A673 (cell line): ENCODE measurements around the gene CDPF1. TPM values are rescaled to one million over a fixed set of nuclear protein-coding genes. Genes with fewer than 3 reads are reported as not detected.
"Not testable (repeated sequence)": the region's sequence is repeated elsewhere in the genome, so short reads cannot be mapped to it uniquely, and the experiment has no call there.

Experiments
- BruUV-seq: library from RNA; stranded (reverse); fragments of 400-500 nt; replicated peaks from 2 replicates; lab custom pipeline; 2021; lab: Mats Ljungman, UMichigan
- CTCF ChIA-PET: fragments of 300-600 bp; sonication (Branson Sonifier 250); formaldehyde crosslinking; loops from one replicate; lab custom pipeline; 2022; ENCODE audit warnings: antibody characterized with exemption; lab: Charles Lee
- POLR2A ChIA-PET: fragments of 300-600 bp; sonication (Branson Sonifier 250); formaldehyde crosslinking; loops from one replicate; lab custom pipeline; 2022; ENCODE audit warnings: antibody characterized with exemption; ENCODE audit not compliant: low non-redundant PET; lab: Charles Lee
- DNase-seq: peaks from one replicate; pipeline ENCODE4 v3.0.0-alpha.2; 2015; ENCODE audit warnings: low spot score
- H3K27ac ChIP-seq: fragments of 200-600 bp; sonication (generic); 2 replicates; pipeline ENCODE4 v1.5.1; 2016; ENCODE audit warnings: mixed run types, low read depth, mild to moderate bottlenecking, mixed read lengths, antibody characterized with exemption, low read length; ENCODE audit not compliant: poor library complexity, severe bottlenecking
- H3K27me3 ChIP-seq: fragments of 200-600 bp; sonication (generic); replicated peaks from 2 replicates; pipeline ENCODE4 v1.6.1; 2017; ENCODE audit warnings: mixed run types, low read depth, mild to moderate bottlenecking, mixed read lengths, antibody characterized with exemption, low read length; ENCODE audit not compliant: insufficient read depth, poor library complexity
- H3K36me3 ChIP-seq: fragments of 200-600 bp; sonication (generic); 2 replicates; pipeline ENCODE4 v1.6.1; 2016; ENCODE audit warnings: mixed run types, mild to moderate bottlenecking, mixed read lengths, antibody characterized with exemption, low read length; ENCODE audit not compliant: insufficient read depth, poor library complexity, severe bottlenecking
- H3K4me1 ChIP-seq: fragments of 200-600 bp; sonication (generic); 2 replicates; pipeline ENCODE4 v1.6.1; 2017; ENCODE audit warnings: mixed run types, mild to moderate bottlenecking, mixed read lengths, antibody characterized with exemption, low read length; ENCODE audit not compliant: insufficient read depth, poor library complexity, severe bottlenecking
- H3K4me3 ChIP-seq: fragments of 200-600 bp; sonication (generic); 2 replicates; pipeline ENCODE4 v1.5.1; 2016; ENCODE audit warnings: low read depth, mixed run types, mild to moderate bottlenecking, mixed read lengths, low read length; ENCODE audit not compliant: poor library complexity, severe bottlenecking
- H3K9me3 ChIP-seq: fragments of 200-600 bp; sonication (generic); 2 replicates; pipeline ENCODE4 v1.6.1; 2016; ENCODE audit warnings: mixed run types, low read depth, mild to moderate bottlenecking, mixed read lengths, antibody characterized with exemption, low read length; ENCODE audit not compliant: poor library complexity, severe bottlenecking
- CTCF ChIP-seq: fragments of 300-800, 200-600 bp; sonication (generic); conservative IDR thresholded peaks from 2 replicates; pipeline ENCODE4 v1.5.1; 2017; ENCODE audit warnings: low read depth, mild to moderate bottlenecking, antibody characterized with exemption, low read length, moderate library complexity, mixed read lengths
- EZH2 ChIP-seq: fragments of 200-600 bp; sonication (generic); IDR thresholded peaks from 2 replicates; pipeline ENCODE4 v1.6.1; 2017; ENCODE audit warnings: borderline replicate concordance, low read depth, mild to moderate bottlenecking, mixed read lengths, antibody characterized with exemption, low read length; ENCODE audit not compliant: poor library complexity, severe bottlenecking
- intact Hi-C: fragments of 100-400 bp; cut with micrococcal nuclease; formaldehyde crosslinking; loops from one replicate; pipeline ENCODE4 v1.10.0; 2022; ENCODE audit not compliant: unreplicated experiment
- total RNA-seq: library from RNA; stranded (reverse); gene quantifications from 2 replicates; pipeline ENCODE4 v1.2.3, GENCODE V29; 2021

The CDPF1 gene
- total RNA-seq, 1 experiment from 2014 or later, result 7.0 TPM

GRCh38 chr22:46202897-46203600 is 47.0 kb downstream of the CDPF1 start:
- intact Hi-C loops, result no loop called here
- DNase-seq, result no peak

GRCh38 chr22:46201059-46201757 is 48.9 kb downstream of the CDPF1 start:
- Histone ChIP-seq H3K4me1 (no peaks in the 10 kb centered on the region), H3K36me3 (no peaks in the 10 kb centered on the region), H3K27me3 (no peaks in the 10 kb centered on the region), H3K27ac (no peak overlapping the region), H3K4me3 (no peak overlapping the region), H3K9me3 (no peaks in the 10 kb centered on the region)
- POLR2A ChIA-PET, result no interaction called here
- DNase-seq, result no peak
- intact Hi-C loops, result no loop called here
- CTCF ChIA-PET, result no interaction called here
- BruUV-seq, result no TSS peak
- no peak for TF ChIP-seq EZH2
- no peak for TF ChIP-seq CTCF

More at GRCh38 chr22:46202897-46203600, 47.0 kb downstream of the CDPF1 start:
- CTCF ChIA-PET, result no interaction called here
- Histone ChIP-seq H3K4me1 (no peaks in the 10 kb centered on the region), H3K27ac (no peak overlapping the region), H3K9me3 (no peaks in the 10 kb centered on the region), H3K27me3 (no peaks in the 10 kb centered on the region), H3K36me3 (no peaks in the 10 kb centered on the region), H3K4me3 (no peak overlapping the region)
- no TSS peak for BruUV-seq
- TF ChIP-seq CTCF (no peak), EZH2 (no peak)
- POLR2A ChIA-PET, result no interaction called here

GRCh38 chr22:46198806-46199205 is 51.3 kb downstream of the CDPF1 start:
- intact Hi-C loops, DNase-seq, CTCF ChIA-PET: not testable (repeated sequence)

More at GRCh38 chr22:46198806-46199205, 51.3 kb downstream of the CDPF1 start:
- H3K36me3 ChIP-seq, BruUV-seq, H3K4me3 ChIP-seq, H3K4me1 ChIP-seq, H3K27ac ChIP-seq, POLR2A ChIA-PET, H3K9me3 ChIP-seq, H3K27me3 ChIP-seq: not testable (repeated sequence)
